IgD-negative memory B cell (primary cell): ENCODE results near the gene DUXB. TPM values are rescaled to one million over a fixed set of nuclear protein-coding genes. Genes with fewer than 3 reads are reported as not detected.

Experiments
- H3K27ac Mint-ChIP-seq, 3 donors: one replicate each; pipeline ENCODE4 v1.8.0; 2020 to 2022; ENCODE audit warnings: mild to moderate bottlenecking in 3 of 3, mixed read lengths in 3 of 3, moderate library complexity in 1 of 3
- H3K27me3 Mint-ChIP-seq: one replicate; pipeline ENCODE4 v1.8.0; 2021; ENCODE audit warnings: mixed read lengths
- H3K36me3 Mint-ChIP-seq: one replicate; pipeline ENCODE4 v1.8.0; 2020; ENCODE audit warnings: mild to moderate bottlenecking, mixed read lengths
- H3K4me1 Mint-ChIP-seq, 3 donors: one replicate each; pipeline ENCODE4 v1.8.0; 2020 to 2022; ENCODE audit warnings: mixed read lengths in 3 of 3, mild to moderate bottlenecking in 1 of 3
- H3K4me3 Mint-ChIP-seq, 4 donors: one replicate each; pipeline ENCODE4 v1.8.0; 2020 to 2022; ENCODE audit warnings: mild to moderate bottlenecking in 4 of 4, mixed read lengths in 4 of 4, moderate library complexity in 3 of 4
- H3K9me3 Mint-ChIP-seq, 3 donors: one replicate each; pipeline ENCODE4 v1.8.0; 2020 to 2021; ENCODE audit warnings: mixed read lengths in 3 of 3, mild to moderate bottlenecking in 1 of 3
- polyA plus RNA-seq: library from polyadenylated mRNA; unstranded; fragments of 300-500 nt; fragmentation: Illumina TruSeq; gene quantifications from one replicate; pipeline ENCODE4 v1.2.3, GENCODE V29; 2021

Gene DUXB
- not detected for polyA plus RNA-seq

- peaks cover 2% of the 10 kb centered on the region for H3K36me3 Mint-ChIP-seq
- H3K27me3 Mint-ChIP-seq = no peaks in the 10 kb centered on the region
- no peak within 1 kb of the TSS for H3K4me3 Mint-ChIP-seq
- no peaks in the 10 kb centered on the region for H3K4me1 Mint-ChIP-seq
- H3K9me3 Mint-ChIP-seq = no peaks in the 10 kb centered on the region
- H3K27ac Mint-ChIP-seq = no peak within 1 kb of the TSS
Observed at GRCh38 chr16:75701361-75701760, at the start of gene DUXB. TSS of gene DUXB (minus strand) at chr16:75701461. CDS start at chr16:75701418, 43 bp downstream.

GRCh38 chr16:75750528-75750927 is 49.3 kb upstream of the DUXB start:
- Mint-ChIP-seq H3K27ac (no peak overlapping the region), H3K4me1 (no peaks in the 10 kb centered on the region), H3K36me3 (no peaks in the 10 kb centered on the region)

GRCh38 chr16:75746359-75746758 is 45.1 kb upstream of the DUXB start:
- no peak overlapping the region for H3K4me3 Mint-ChIP-seq
- no peaks in the 10 kb centered on the region for H3K36me3 Mint-ChIP-seq
- H3K9me3 Mint-ChIP-seq = peaks cover 11 to 16% (median 11%) of the 10 kb centered on the region in 3 donors
- no peak overlapping the region for H3K27ac Mint-ChIP-seq
- peaks cover 3% of the 10 kb centered on the region for H3K27me3 Mint-ChIP-seq
- H3K4me1 Mint-ChIP-seq = no peaks in the 10 kb centered on the region

More at GRCh38 chr16:75750528-75750927, 49.3 kb upstream of the DUXB start:
- H3K4me3 Mint-ChIP-seq = no peak overlapping the region
- no peaks in the 10 kb centered on the region for H3K9me3 Mint-ChIP-seq
- H3K27me3 Mint-ChIP-seq = peaks cover 6% of the 10 kb centered on the region

- H3K4me3 Mint-ChIP-seq = no peak overlapping the region
- H3K36me3 Mint-ChIP-seq = no peaks in the 10 kb centered on the region
- peaks cover 3% of the 10 kb centered on the region for H3K27me3 Mint-ChIP-seq
- H3K27ac Mint-ChIP-seq = no peak overlapping the region
- peaks cover 11 to 16% (median 11%) of the 10 kb centered on the region in 3 donors for H3K9me3 Mint-ChIP-seq
- no peaks in the 10 kb centered on the region for H3K4me1 Mint-ChIP-seq
Observed at GRCh38 chr16:75745823-75746222, 44.6 kb upstream of the DUXB start.

GRCh38 chr16:75745242-75745641 is 44.0 kb upstream of the DUXB start:
- H3K9me3 Mint-ChIP-seq = peaks cover 11 to 16% (median 11%) of the 10 kb centered on the region in 3 donors
- peaks cover 3% of the 10 kb centered on the region for H3K27me3 Mint-ChIP-seq
- no peaks in the 10 kb centered on the region for H3K4me1 Mint-ChIP-seq
- no peak overlapping the region for H3K27ac Mint-ChIP-seq
- no peaks in the 10 kb centered on the region for H3K36me3 Mint-ChIP-seq
- no peak overlapping the region for H3K4me3 Mint-ChIP-seq

GRCh38 chr16:75742424-75743047 is 41.3 kb upstream of the DUXB start:
- H3K27me3 Mint-ChIP-seq = no peaks in the 10 kb centered on the region
- no peaks in the 10 kb centered on the region for H3K36me3 Mint-ChIP-seq
- H3K27ac Mint-ChIP-seq = no peak overlapping the region
- H3K9me3 Mint-ChIP-seq = peaks cover 11 to 16% (median 11%) of the 10 kb centered on the region in 3 donors
- H3K4me1 Mint-ChIP-seq = no peaks in the 10 kb centered on the region
- no peak overlapping the region for H3K4me3 Mint-ChIP-seq

- Mint-ChIP-seq H3K27me3 (no peaks in the 10 kb centered on the region), H3K4me3 (no peak overlapping the region), H3K4me1 (no peaks in the 10 kb centered on the region), H3K27ac (no peak overlapping the region), H3K36me3 (no peaks in the 10 kb centered on the region), H3K9me3 (no peaks in the 10 kb centered on the region)
Observed at GRCh38 chr16:75733305-75734211, 32.3 kb upstream of the DUXB start.

- H3K27me3 Mint-ChIP-seq = no peaks in the 10 kb centered on the region
- H3K4me1 Mint-ChIP-seq = no peaks in the 10 kb centered on the region
- no peaks in the 10 kb centered on the region for H3K36me3 Mint-ChIP-seq
- no peaks in the 10 kb centered on the region for H3K9me3 Mint-ChIP-seq
- no peak overlapping the region for H3K4me3 Mint-ChIP-seq
- no peak overlapping the region for H3K27ac Mint-ChIP-seq
Observed at GRCh38 chr16:75732871-75733270, 31.6 kb upstream of the DUXB start.

- Mint-ChIP-seq H3K36me3 (no peaks in the 10 kb centered on the region), H3K4me1 (no peaks in the 10 kb centered on the region), H3K9me3 (peaks cover 0 to 3% (median 0%) of the 10 kb centered on the region in 3 donors), H3K4me3 (no peak overlapping the region), H3K27ac (no peak overlapping the region), H3K27me3 (no peaks in the 10 kb centered on the region)
Observed at GRCh38 chr16:75727221-75727620, 26.0 kb upstream of the DUXB start.

GRCh38 chr16:75726390-75726789 is 25.1 kb upstream of the DUXB start, which contains the start of gene CPHXL:
TSS of gene CPHXL (minus strand) at chr16:75726490. CDS start at chr16:75726442, 48 bp downstream.
- Mint-ChIP-seq H3K27ac (no peak within 1 kb of the TSS), H3K4me1 (no peaks in the 10 kb centered on the region), H3K27me3 (no peaks in the 10 kb centered on the region), H3K4me3 (no peak within 1 kb of the TSS), H3K36me3 (no peaks in the 10 kb centered on the region), H3K9me3 (peaks cover 0 to 9% (median 2%) of the 10 kb centered on the region in 3 donors)

GRCh38 chr16:75718452-75718851 is 17.2 kb upstream of the DUXB start:
- Mint-ChIP-seq H3K27me3 (no peaks in the 10 kb centered on the region), H3K27ac (no peak overlapping the region), H3K9me3 (peaks cover 0 to 9% (median 6%) of the 10 kb centered on the region in 3 donors), H3K36me3 (peaks cover 3% of the 10 kb centered on the region), H3K4me3 (no peak overlapping the region), H3K4me1 (no peaks in the 10 kb centered on the region)

GRCh38 chr16:75714661-75715060 is 13.4 kb upstream of the DUXB start:
- Mint-ChIP-seq H3K27me3 (no peaks in the 10 kb centered on the region), H3K9me3 (peaks cover 5 to 15% (median 9%) of the 10 kb centered on the region in 3 donors), H3K4me1 (no peaks in the 10 kb centered on the region), H3K27ac (no peak overlapping the region), H3K36me3 (peaks cover 3% of the 10 kb centered on the region), H3K4me3 (no peak overlapping the region)

GRCh38 chr16:75710344-75710743 is 9.1 kb upstream of the DUXB start:
- Mint-ChIP-seq H3K36me3 (no peaks in the 10 kb centered on the region), H3K4me3 (no peak overlapping the region), H3K4me1 (no peaks in the 10 kb centered on the region), H3K9me3 (peaks cover 7 to 24% (median 15%) of the 10 kb centered on the region in 3 donors), H3K27me3 (no peaks in the 10 kb centered on the region), H3K27ac (no peak overlapping the region)

GRCh38 chr16:75703306-75703705 is 2.0 kb upstream of the DUXB start:
- Mint-ChIP-seq H3K9me3 (peaks cover 0 to under 1% (median 0%) of the 10 kb centered on the region in 3 donors), H3K4me1 (no peaks in the 10 kb centered on the region), H3K4me3 (no peak overlapping the region), H3K36me3 (peaks cover 2% of the 10 kb centered on the region), H3K27ac (no peak overlapping the region), H3K27me3 (no peaks in the 10 kb centered on the region)

GRCh38 chr16:75702242-75702641 is 981 bp upstream of the DUXB start:
- Mint-ChIP-seq H3K27me3 (no peaks in the 10 kb centered on the region), H3K4me1 (no peaks in the 10 kb centered on the region), H3K9me3 (no peaks in the 10 kb centered on the region), H3K27ac (no peak overlapping the region), H3K4me3 (no peak overlapping the region), H3K36me3 (peaks cover 2% of the 10 kb centered on the region)
